Neural cell (in vitro differentiated cells): ENCODE data around the gene GSG1L. TPM values are rescaled to one million over a fixed set of nuclear protein-coding genes. Genes with fewer than 3 reads are reported as not detected.

ENCODE experiments used
- H2AFZ ChIP-seq: fragments of 200-600, 300-800 bp; sonication (generic), shearing (Covaris generic); 2 replicates; pipeline ENCODE4 v1.6.0; 2014; ENCODE audit warnings: low read depth, mild to moderate bottlenecking, antibody characterized with exemption, low read length, moderate library complexity
- H3F3A ChIP-seq: fragments of 200-600 bp; shearing (Covaris generic); 2 replicates; pipeline ENCODE4 v1.6.1; 2016; ENCODE audit warnings: mild to moderate bottlenecking, moderate library complexity, mixed read lengths, antibody characterized with exemption, low read length; ENCODE audit not compliant: insufficient read depth, poor library complexity, severe bottlenecking
- H3K27ac ChIP-seq: fragments of 200-600, 300-800 bp; sonication (generic), shearing (Covaris generic); 2 replicates; pipeline ENCODE4 v1.5.1; 2014; ENCODE audit warnings: mild to moderate bottlenecking, low read length, moderate library complexity
- H3K27me3 ChIP-seq: fragments of 300-800, 200-600 bp; sonication (generic), shearing (Covaris generic); 2 replicates; pipeline ENCODE4 v1.6.0; 2014; ENCODE audit warnings: mild to moderate bottlenecking, low read depth, low read length, moderate library complexity; ENCODE audit not compliant: insufficient read depth
- H3K36me3 ChIP-seq: fragments of 300-800, 200-600 bp; sonication (generic), shearing (Covaris generic); 2 replicates; pipeline ENCODE4 v1.5.1; 2014; ENCODE audit warnings: mild to moderate bottlenecking, antibody characterized with exemption, low read length, moderate library complexity; ENCODE audit not compliant: insufficient read depth
- H3K4me2 ChIP-seq: fragments of 300-800, 200-600 bp; sonication (generic), shearing (Covaris generic); 2 replicates; pipeline ENCODE4 v1.6.0; 2014; ENCODE audit warnings: mild to moderate bottlenecking, low read length
- H3K4me3 ChIP-seq: fragments of 300-800, 200-600 bp; sonication (generic), shearing (Covaris generic); 2 replicates; pipeline ENCODE4 v1.5.1; 2014; ENCODE audit warnings: mild to moderate bottlenecking, low read length, moderate library complexity
- H3K79me2 ChIP-seq: fragments of 200-600 bp; shearing (Covaris generic); replicated peaks from 2 replicates; pipeline ENCODE4 v1.6.0; 2014; ENCODE audit warnings: mild to moderate bottlenecking, low read length, moderate library complexity; ENCODE audit not compliant: insufficient read depth
- H3K9ac ChIP-seq: fragments of 300-800, 200-600 bp; sonication (generic), shearing (Covaris generic); 2 replicates; pipeline ENCODE4 v1.6.1; 2016; ENCODE audit warnings: mild to moderate bottlenecking, low read length, mixed read lengths
- H3K9me2 ChIP-seq: fragments of 200-600 bp; shearing (Covaris generic); 2 replicates; pipeline ENCODE4 v1.6.1; 2016; ENCODE audit warnings: mild to moderate bottlenecking, low read length, mixed read lengths; ENCODE audit not compliant: insufficient read depth
- H3K9me3 ChIP-seq: fragments of 200-600, 300-800 bp; sonication (generic), shearing (Covaris generic); 2 replicates; pipeline ENCODE4 v1.6.1; 2016; ENCODE audit warnings: mild to moderate bottlenecking, mixed run types, low read length, moderate library complexity, mixed read lengths
- H4K20me1 ChIP-seq: fragments of 200-600 bp; shearing (Covaris generic); 2 replicates; pipeline ENCODE4 v1.6.1; 2016; ENCODE audit warnings: mild to moderate bottlenecking, mixed run types; ENCODE audit not compliant: insufficient read depth
- EP300 ChIP-seq: fragments of 450-650 bp; conservative IDR thresholded peaks from 2 replicates; pipeline ENCODE4 v1.6.1; 2014; ENCODE audit warnings: antibody characterized with exemption, mild to moderate bottlenecking, moderate library complexity; ENCODE audit not compliant: poor library complexity, severe bottlenecking
- EZH2 ChIP-seq: fragments of 200-600, 300-800 bp; shearing (Covaris generic), sonication (generic); IDR thresholded peaks from 2 replicates; pipeline ENCODE4 v1.6.1; 2014; ENCODE audit warnings: antibody characterized with exemption, low read length, borderline replicate concordance, mild to moderate bottlenecking; ENCODE audit not compliant: insufficient read depth, poor library complexity, severe bottlenecking
- MXI1 ChIP-seq: fragments of 450-650 bp; conservative IDR thresholded peaks from 2 replicates; pipeline ENCODE4 v1.6.1; 2014; ENCODE audit warnings: antibody characterized with exemption, mild to moderate bottlenecking; ENCODE audit not compliant: poor library complexity, severe bottlenecking
- POLR2AphosphoS5 ChIP-seq: IDR thresholded peaks from 2 replicates; pipeline ENCODE4 v1.6.1; 2012
- RAD21 ChIP-seq: fragments of 450-650 bp; conservative IDR thresholded peaks from 2 replicates; pipeline ENCODE4 v1.6.1; 2014; ENCODE audit warnings: antibody characterized with exemption, mild to moderate bottlenecking, moderate library complexity
- SMC3 ChIP-seq: fragments of 450-650 bp; conservative IDR thresholded peaks from 2 replicates; pipeline ENCODE4 v1.6.1; 2014; ENCODE audit warnings: antibody characterized with exemption, mild to moderate bottlenecking, moderate library complexity; ENCODE audit not compliant: poor library complexity
- TAF1 ChIP-seq: IDR thresholded peaks from 2 replicates; pipeline ENCODE4 v1.6.1; 2012; ENCODE audit warnings: low read depth
- polyA plus RNA-seq: library from polyadenylated mRNA; depleted of rRNA; stranded (reverse); fragments of >200 nt; gene quantifications from 2 replicates; pipeline ENCODE4 v1.2.3, GENCODE V29; 2014
- TF ChIP-seq, protein P1 (sequence below): fragments of 450-650 bp; IDR thresholded peaks from 2 replicates; pipeline ENCODE4 v1.5.1; 2014; ENCODE audit warnings: antibody characterized with exemption, mild to moderate bottlenecking, moderate library complexity; ENCODE audit not compliant: poor library complexity, severe bottlenecking
- TF ChIP-seq, protein P2 (sequence below): IDR thresholded peaks from 2 replicates; pipeline ENCODE4 v1.6.1; 2012; ENCODE audit warnings: borderline replicate concordance

Gene GSG1L
- polyA plus RNA-seq, 1 donor from 2014 or later, result 0.85 TPM

DNA sequence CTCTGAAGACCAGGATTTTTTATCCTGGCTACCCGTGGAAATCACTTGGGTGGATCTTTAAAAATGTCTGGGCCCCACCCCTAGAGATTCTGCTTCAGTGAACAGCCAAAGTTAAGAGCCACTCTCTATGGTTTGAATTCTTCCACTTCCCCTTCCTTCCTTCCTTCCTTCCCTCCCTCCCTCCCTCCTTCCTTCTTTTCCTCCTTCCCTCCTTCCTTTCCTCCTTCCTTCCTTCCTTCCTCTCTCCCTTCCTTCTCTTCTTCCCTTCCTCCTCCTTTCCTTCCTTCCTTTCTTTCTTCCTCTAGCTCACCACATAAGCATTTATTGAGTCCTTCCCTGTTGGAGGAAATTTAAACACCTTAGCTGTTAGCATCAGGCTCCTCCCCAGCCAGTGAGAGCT lies 310.0 kb downstream of the GSG1L start:
- TF ChIP-seq POLR2AphosphoS5 (no peak), RAD21 (no peak), EP300 (no peak), TAF1 (no peak), EZH2 (no peak), MXI1 (no peak), SMC3 (no peak)
- TF ChIP-seq, protein P1, sequence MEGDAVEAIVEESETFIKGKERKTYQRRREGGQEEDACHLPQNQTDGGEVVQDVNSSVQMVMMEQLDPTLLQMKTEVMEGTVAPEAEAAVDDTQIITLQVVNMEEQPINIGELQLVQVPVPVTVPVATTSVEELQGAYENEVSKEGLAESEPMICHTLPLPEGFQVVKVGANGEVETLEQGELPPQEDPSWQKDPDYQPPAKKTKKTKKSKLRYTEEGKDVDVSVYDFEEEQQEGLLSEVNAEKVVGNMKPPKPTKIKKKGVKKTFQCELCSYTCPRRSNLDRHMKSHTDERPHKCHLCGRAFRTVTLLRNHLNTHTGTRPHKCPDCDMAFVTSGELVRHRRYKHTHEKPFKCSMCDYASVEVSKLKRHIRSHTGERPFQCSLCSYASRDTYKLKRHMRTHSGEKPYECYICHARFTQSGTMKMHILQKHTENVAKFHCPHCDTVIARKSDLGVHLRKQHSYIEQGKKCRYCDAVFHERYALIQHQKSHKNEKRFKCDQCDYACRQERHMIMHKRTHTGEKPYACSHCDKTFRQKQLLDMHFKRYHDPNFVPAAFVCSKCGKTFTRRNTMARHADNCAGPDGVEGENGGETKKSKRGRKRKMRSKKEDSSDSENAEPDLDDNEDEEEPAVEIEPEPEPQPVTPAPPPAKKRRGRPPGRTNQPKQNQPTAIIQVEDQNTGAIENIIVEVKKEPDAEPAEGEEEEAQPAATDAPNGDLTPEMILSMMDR, result no peak
- TF ChIP-seq, protein P2, sequence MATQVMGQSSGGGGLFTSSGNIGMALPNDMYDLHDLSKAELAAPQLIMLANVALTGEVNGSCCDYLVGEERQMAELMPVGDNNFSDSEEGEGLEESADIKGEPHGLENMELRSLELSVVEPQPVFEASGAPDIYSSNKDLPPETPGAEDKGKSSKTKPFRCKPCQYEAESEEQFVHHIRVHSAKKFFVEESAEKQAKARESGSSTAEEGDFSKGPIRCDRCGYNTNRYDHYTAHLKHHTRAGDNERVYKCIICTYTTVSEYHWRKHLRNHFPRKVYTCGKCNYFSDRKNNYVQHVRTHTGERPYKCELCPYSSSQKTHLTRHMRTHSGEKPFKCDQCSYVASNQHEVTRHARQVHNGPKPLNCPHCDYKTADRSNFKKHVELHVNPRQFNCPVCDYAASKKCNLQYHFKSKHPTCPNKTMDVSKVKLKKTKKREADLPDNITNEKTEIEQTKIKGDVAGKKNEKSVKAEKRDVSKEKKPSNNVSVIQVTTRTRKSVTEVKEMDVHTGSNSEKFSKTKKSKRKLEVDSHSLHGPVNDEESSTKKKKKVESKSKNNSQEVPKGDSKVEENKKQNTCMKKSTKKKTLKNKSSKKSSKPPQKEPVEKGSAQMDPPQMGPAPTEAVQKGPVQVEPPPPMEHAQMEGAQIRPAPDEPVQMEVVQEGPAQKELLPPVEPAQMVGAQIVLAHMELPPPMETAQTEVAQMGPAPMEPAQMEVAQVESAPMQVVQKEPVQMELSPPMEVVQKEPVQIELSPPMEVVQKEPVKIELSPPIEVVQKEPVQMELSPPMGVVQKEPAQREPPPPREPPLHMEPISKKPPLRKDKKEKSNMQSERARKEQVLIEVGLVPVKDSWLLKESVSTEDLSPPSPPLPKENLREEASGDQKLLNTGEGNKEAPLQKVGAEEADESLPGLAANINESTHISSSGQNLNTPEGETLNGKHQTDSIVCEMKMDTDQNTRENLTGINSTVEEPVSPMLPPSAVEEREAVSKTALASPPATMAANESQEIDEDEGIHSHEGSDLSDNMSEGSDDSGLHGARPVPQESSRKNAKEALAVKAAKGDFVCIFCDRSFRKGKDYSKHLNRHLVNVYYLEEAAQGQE, result no peak
- Histone ChIP-seq H3K36me3 (no peaks in the 10 kb centered on the region), H4K20me1 (no peaks in the 10 kb centered on the region), H3K27me3 (no peaks in the 10 kb centered on the region), H2AFZ (no peak overlapping the region), H3K4me2 (no peak overlapping the region), H3K9ac (no peak overlapping the region), H3K9me3 (no peaks in the 10 kb centered on the region), H3K27ac (no peak overlapping the region), H3K9me2 (no peaks in the 10 kb centered on the region), H3K4me3 (no peak overlapping the region), H3K79me2 (no peaks in the 10 kb centered on the region), H3F3A (no peaks in the 10 kb centered on the region)

DNA sequence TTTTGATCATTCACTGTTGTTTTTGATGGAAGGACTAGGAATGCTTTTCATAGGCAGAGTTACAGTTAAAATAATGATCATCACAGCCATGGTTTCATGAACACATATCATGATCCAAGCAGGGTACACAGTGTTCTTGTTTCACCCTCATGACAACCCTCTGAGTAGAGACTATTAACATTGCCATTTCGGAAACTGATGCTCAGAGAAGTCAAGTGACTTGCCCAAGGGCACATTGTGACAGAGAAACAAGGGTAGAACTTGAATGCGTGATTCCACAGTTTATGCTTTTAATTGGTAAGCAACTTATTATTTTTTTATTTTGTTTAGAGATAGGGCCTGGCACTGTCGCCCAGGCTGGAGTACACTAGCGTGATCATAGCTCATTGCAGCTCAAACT lies 311.3 kb downstream of the GSG1L start:
- no peaks in the 10 kb centered on the region for H3K79me2 ChIP-seq
- H3K4me2 ChIP-seq, result no peak overlapping the region
- no peaks in the 10 kb centered on the region for H3K27me3 ChIP-seq
- no peak overlapping the region for H3K4me3 ChIP-seq
- no peak overlapping the region for H3K27ac ChIP-seq
- TF ChIP-seq, protein P2, result no peak
- TF ChIP-seq MXI1 (no peak), SMC3 (no peak), TAF1 (no peak), EZH2 (no peak), EP300 (no peak), POLR2AphosphoS5 (no peak), RAD21 (no peak)
- TF ChIP-seq, protein P1, result no peak
- H3F3A ChIP-seq, result no peaks in the 10 kb centered on the region
- H3K9ac ChIP-seq, result no peak overlapping the region
- H3K9me2 ChIP-seq, result no peaks in the 10 kb centered on the region
- no peaks in the 10 kb centered on the region for H3K36me3 ChIP-seq
- H4K20me1 ChIP-seq, result no peaks in the 10 kb centered on the region
- H2AFZ ChIP-seq, result no peak overlapping the region
- no peaks in the 10 kb centered on the region for H3K9me3 ChIP-seq
